ENCODE measurements around the gene RARRES2.

RARRES2 gene

DNA sequence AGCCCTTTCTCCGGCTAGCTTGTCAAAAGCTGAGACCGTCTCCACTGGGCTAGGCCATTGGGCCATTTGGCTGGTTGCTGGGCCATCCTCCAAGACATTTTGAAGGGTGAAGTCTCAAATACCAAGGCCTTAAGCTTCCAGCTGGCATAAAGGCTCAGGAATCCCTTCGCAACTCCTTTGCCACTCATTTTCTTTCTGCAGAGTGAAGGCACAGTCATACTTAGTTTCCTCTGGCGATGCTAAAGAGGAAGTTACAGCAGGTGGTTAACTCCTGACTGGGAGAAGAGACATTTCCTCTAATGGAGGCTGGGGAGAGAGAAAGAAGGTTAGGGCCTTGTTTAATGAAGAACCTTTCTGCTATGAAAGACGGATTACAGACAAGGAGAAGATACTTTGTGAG is 22.4 kb upstream of the RARRES2 start:
- no peak for TF ChIP-seq EP300 (IDR thresholded peaks at IDR 0.05; ENCODE audit: borderline replicate concordance)
- TF ChIP-seq TAF1 (IDR thresholded peaks at IDR 0.05; ENCODE audit: low read depth): no peak
- TF ChIP-seq YY1 (IDR thresholded peaks at IDR 0.05; ENCODE audit: low read depth): no peak
- TF ChIP-seq CREB1 (IDR thresholded peaks at IDR 0.05; ENCODE audit: low read depth): no peak
- no peak for TF ChIP-seq TEAD4 (IDR thresholded peaks at IDR 0.05)
- no peak for TF ChIP-seq NFIC (IDR thresholded peaks at IDR 0.05)
- no peak for TF ChIP-seq RAD21 (IDR thresholded peaks at IDR 0.05; ENCODE audit: low read depth)
- TF ChIP-seq, protein P1, sequence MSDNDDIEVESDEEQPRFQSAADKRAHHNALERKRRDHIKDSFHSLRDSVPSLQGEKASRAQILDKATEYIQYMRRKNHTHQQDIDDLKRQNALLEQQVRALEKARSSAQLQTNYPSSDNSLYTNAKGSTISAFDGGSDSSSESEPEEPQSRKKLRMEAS (IDR thresholded peaks at IDR 0.05): no peak
- no peak for TF ChIP-seq ZBTB7A (IDR thresholded peaks at IDR 0.05; ENCODE audit: low read depth)
- TF ChIP-seq, protein P2, sequence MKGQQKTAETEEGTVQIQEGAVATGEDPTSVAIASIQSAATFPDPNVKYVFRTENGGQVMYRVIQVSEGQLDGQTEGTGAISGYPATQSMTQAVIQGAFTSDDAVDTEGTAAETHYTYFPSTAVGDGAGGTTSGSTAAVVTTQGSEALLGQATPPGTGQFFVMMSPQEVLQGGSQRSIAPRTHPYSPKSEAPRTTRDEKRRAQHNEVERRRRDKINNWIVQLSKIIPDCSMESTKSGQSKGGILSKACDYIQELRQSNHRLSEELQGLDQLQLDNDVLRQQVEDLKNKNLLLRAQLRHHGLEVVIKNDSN (IDR thresholded peaks at IDR 0.05): no peak
- no peak for TF ChIP-seq TCF12 (IDR thresholded peaks at IDR 0.05; ENCODE audit: low read depth)
- no peak for TF ChIP-seq REST (IDR thresholded peaks at IDR 0.05; ENCODE audit: low read depth)
- TF ChIP-seq FOXM1 (IDR thresholded peaks at IDR 0.05; ENCODE audit: borderline replicate concordance, low read depth): no peak
- no peak for TF ChIP-seq CEBPB (IDR thresholded peaks at IDR 0.05)
- TF ChIP-seq EGR1 (IDR thresholded peaks at IDR 0.05): no peak

- TF ChIP-seq TEAD4 (IDR thresholded peaks at IDR 0.05) (no peak), CEBPB (IDR thresholded peaks at IDR 0.05) (no peak), RAD21 (IDR thresholded peaks at IDR 0.05; ENCODE audit: low read depth) (no peak), ZBTB7A (IDR thresholded peaks at IDR 0.05; ENCODE audit: low read depth) (no peak)
- TF ChIP-seq, protein P1 (IDR thresholded peaks at IDR 0.05): no peak
Measured at GRCh38 chr7:150363370-150363769, 21.9 kb upstream of the RARRES2 start.

DNA sequence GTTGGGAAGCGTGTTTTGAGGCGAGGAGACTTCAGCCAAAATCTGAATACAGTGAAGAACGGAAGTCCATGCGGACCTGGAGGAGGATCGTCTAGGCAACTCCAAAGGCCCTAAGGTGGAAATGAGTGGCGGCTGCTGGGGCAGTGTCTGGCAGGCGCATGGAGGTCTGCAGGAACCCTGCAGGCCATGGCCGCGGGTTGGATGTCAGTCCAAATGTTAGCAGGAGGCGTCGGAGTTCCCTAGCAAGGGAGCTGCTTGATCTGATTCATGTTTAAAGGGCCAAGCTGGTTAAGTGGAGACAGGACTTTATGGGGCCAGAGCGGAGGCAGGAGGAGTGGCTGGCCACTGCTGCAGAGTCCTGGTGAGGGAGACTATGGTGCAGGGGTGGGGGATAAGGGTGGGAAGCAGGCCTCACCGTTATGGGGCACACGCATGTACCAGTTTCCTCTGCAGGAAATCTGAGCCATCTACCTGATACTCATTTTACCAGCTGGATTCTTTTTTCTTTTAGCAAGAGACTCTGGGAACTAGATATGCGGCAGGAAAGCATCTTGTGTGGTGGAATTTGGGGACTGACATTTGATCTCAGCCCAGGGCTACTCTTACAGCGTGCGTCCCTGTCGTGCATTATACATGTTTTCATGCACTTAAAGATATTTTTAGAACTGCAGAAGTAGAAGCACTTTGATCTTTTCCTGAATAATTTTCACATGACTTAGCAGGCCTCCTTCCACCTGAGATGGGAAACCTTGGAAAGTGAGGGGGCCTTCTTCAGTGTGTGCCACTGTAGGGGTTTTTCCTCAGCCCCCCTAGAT is 20.6 kb upstream of the RARRES2 start:
- TF ChIP-seq EGR1 (IDR thresholded peaks at IDR 0.05) (no peak), NFIC (IDR thresholded peaks at IDR 0.05) (no peak), TCF12 (IDR thresholded peaks at IDR 0.05; ENCODE audit: low read depth) (no peak), EP300 (IDR thresholded peaks at IDR 0.05; ENCODE audit: borderline replicate concordance) (no peak), FOXM1 (IDR thresholded peaks at IDR 0.05; ENCODE audit: borderline replicate concordance, low read depth) (no peak), REST (IDR thresholded peaks at IDR 0.05; ENCODE audit: low read depth) (no peak), ZBTB7A (IDR thresholded peaks at IDR 0.05; ENCODE audit: low read depth) (no peak)

DNA sequence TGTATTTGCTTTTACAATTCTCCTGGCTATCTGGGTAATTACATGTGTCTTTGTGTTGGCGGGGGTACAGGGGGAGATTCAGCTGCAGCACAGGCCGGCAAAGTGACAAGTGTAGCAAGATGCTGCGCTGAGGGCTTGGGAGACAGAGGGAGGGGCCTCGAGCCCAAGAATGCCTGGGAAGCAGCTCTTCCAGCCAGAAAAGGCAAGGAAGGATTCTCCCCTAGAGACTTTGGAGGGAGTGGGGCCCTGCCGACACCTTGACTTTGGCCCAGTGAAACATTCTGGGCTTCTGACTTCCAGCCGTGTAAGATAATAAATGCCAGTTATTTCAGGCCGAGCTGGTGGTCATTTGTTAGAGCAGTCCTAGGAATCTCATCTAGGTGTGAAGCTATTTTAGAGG is 20.0 kb upstream of the RARRES2 start:
- TF ChIP-seq RAD21 (IDR thresholded peaks at IDR 0.05; ENCODE audit: low read depth) (no peak), TAF1 (IDR thresholded peaks at IDR 0.05; ENCODE audit: low read depth) (no peak), CREB1 (IDR thresholded peaks at IDR 0.05; ENCODE audit: low read depth) (no peak), ZBTB7A (IDR thresholded peaks at IDR 0.05; ENCODE audit: low read depth) (no peak), TEAD4 (IDR thresholded peaks at IDR 0.05) (no peak), YY1 (IDR thresholded peaks at IDR 0.05; ENCODE audit: low read depth) (no peak), FOXM1 (IDR thresholded peaks at IDR 0.05; ENCODE audit: borderline replicate concordance, low read depth) (no peak), REST (IDR thresholded peaks at IDR 0.05; ENCODE audit: low read depth) (no peak), CEBPB (IDR thresholded peaks at IDR 0.05) (no peak), EP300 (IDR thresholded peaks at IDR 0.05; ENCODE audit: borderline replicate concordance) (no peak), TCF12 (IDR thresholded peaks at IDR 0.05; ENCODE audit: low read depth) (no peak), NFIC (IDR thresholded peaks at IDR 0.05) (no peak), EGR1 (IDR thresholded peaks at IDR 0.05) (no peak)
- TF ChIP-seq, protein P2 (IDR thresholded peaks at IDR 0.05): no peak
- TF ChIP-seq, protein P1 (IDR thresholded peaks at IDR 0.05): no peak

All from Ishikawa (cell line).